GM12874 (cell line): Measurements from ENCODE around the gene GREB1.

ENCODE experiments used
- TF ChIP-seq, protein P1 (sequence below): IDR thresholded peaks from 2 replicates; pipeline ENCODE4 v1.5.1; 2011; ENCODE audit warnings: low read depth, mild to moderate bottlenecking, control low read depth, low read length, moderate library complexity; ENCODE audit not compliant: insufficient read depth

The GREB1 gene

DNA sequence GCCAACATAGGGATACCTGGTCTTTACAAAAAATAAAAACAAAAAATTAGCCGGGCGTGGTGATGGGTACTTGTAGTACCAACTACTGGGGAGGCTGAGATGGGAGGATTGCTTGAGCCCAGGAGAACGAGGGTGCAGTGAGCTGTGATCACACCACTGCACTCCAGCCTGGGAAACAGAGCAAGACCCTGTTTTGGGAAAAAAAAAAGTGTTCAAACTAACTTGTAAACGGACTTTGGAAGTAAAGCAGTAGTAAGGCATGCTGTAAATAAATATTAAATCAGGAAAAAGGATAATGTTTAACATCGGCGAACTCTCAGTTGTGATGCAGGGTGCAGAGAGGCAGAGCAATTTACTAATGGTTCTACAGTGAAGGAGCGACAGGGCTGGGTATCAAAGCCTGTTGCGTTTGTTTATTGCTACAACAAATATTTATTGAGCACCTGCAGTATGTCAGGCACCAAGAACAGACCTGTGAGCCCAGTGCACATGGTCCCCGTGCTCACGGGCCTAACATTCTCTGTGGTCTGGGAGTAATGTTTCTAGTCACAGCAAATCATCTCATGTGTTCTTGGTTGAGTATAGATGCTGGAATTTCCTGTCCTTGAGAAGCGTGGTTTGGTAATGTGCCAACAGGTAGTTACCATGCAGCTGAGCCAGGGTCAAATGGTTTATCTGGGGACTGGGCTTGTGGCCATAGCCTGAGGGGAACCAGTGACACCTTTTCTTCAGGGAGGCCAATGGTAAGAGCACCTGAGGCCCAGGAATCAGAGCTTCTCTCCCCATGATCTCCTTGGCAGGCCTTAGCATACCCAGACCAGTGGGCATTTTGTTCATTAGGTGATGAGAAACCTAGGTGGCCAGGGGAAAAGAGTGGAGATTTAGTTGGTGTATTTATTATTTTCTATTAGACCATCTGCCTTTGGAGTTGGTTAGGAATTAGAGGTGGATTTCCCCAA lies 27.9 kb upstream of the GREB1 start:
- TF ChIP-seq, protein P1, sequence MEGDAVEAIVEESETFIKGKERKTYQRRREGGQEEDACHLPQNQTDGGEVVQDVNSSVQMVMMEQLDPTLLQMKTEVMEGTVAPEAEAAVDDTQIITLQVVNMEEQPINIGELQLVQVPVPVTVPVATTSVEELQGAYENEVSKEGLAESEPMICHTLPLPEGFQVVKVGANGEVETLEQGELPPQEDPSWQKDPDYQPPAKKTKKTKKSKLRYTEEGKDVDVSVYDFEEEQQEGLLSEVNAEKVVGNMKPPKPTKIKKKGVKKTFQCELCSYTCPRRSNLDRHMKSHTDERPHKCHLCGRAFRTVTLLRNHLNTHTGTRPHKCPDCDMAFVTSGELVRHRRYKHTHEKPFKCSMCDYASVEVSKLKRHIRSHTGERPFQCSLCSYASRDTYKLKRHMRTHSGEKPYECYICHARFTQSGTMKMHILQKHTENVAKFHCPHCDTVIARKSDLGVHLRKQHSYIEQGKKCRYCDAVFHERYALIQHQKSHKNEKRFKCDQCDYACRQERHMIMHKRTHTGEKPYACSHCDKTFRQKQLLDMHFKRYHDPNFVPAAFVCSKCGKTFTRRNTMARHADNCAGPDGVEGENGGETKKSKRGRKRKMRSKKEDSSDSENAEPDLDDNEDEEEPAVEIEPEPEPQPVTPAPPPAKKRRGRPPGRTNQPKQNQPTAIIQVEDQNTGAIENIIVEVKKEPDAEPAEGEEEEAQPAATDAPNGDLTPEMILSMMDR, result no peak

DNA sequence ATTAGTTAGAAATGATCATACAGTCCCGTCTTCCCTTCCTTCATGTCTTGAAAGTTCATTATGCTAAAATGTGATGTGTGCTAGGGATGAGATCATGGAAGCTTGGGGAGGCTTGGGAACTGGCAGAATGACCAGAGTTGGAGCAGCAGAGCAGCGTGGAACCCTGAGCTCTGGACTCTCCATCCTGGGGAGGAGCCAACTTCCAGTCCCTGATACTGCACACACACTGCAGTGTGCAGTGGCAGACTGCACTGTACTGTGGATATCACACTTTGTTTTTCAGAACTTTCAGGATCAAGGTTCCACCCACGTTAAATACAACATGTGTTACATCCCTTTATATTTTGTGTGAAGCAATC lies 27.3 kb upstream of the GREB1 start:
- TF ChIP-seq, protein P1, result no peak

DNA sequence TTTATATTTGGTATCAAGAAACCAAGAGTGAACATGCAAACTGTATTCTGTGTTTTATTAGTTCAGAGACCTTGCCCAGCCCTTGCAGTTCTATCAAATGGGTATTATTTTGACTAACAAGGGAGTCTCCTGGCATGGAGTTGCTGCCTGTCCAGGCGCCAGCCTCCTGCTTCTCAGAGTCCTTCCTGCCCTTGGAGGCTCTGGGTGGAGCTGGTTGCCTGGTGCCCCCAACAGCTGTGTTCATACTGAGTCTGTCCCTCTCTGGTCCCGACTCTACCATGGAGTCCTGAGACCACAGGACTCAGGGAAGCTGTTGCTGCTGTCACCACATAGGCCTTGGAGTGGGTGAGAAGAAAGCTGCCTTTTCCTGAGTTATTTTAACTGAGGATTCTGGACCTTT lies 26.3 kb upstream of the GREB1 start:
- TF ChIP-seq, protein P1, result no peak

DNA sequence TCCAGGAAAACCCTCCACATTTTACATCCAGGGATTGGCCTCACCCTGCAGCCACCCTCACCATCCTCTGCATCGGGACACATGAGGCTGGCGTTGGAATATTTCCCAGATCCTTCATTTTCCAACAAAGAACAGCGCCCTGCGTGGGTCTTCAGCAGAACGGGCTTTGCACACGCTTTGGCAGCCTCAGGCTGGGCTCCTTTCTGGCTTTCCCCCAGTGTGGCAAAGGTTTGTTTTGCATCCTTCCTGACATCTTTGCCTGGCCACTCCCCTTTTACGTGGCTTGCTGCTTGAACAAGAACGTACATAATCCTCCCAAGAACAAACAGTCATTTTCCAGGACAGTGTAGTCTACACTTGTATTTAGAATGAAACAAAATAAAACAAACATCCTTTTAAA lies 25.6 kb upstream of the GREB1 start:
- TF ChIP-seq, protein P1, result no peak

DNA sequence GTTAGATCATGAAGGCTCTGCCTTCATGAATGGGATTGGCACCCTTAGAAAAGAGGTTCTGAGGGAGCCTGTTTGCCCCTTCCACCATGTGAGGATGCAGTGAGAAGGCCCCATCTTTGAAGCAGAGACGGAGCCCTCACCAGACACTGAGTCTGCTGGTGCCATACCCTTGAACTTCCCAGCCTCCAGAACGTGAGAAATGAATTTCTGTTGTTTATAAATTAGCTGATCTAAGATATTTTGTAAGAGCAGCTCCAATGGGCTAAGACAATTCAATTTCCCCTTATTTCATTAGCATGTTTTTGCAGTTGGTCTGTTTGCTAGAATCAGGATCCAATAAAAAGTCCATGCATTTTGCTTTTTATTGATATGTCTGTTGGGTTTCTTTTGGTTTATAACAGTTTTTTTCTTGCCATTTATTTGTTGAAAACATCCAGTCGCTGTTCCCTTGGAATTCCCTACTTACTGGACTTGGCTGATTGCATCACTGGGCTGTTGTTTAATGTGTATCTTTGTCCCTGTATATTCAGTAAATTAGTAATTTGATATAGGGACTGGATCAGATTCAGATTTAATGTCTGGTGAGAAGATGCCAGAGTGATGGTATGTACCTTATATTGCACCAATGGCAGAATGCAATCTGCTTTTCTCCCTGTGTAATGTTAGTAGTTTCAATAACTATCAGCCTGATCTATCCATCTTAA lies 24.0 kb upstream of the GREB1 start:
- TF ChIP-seq, protein P1, result no peak

DNA sequence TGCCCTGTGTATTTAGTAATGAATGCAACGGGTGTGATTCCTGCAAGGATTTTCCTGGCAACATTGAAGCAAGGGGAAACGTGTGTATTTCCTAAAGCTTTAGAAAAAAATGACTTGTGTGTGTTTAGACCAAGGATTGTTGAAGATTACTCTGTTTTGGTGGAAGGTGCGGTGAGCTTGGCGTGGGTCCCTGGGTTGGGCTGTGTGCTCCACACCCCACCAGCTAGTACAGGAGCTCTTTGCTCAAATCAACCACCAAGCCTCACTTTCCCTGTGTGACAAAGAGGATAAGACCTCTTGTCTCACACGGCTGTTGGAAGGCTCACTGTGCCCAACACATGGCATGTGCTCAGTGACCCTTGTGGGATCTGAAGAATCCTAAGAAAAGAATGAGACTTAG lies 21.4 kb upstream of the GREB1 start:
- TF ChIP-seq, protein P1, result no peak

DNA sequence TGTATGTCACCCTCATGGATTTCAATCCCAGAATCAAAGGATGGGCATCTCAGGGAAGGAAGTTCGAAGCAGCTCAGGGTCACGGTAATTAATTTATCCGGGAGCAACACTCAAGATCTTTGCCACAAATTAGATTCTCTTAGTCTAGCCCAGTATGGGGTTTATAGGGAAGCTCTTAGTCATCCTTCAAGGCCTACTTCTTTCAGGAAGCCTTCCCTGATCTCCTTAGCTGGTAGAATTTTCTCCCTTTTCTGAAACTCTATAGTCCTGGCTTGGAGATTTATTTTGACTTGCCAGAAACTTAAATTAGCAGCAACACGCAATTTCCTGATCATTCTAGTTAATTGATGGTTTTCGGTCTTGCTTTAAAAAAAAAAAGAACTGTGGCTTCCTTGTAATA lies 20.5 kb upstream of the GREB1 start:
- TF ChIP-seq, protein P1, result no peak
